CD1c-positive myeloid dendritic cell (primary cell): Measurements from ENCODE around the gene CHAT.

Source experiments
- DNase-seq: peaks from one replicate; pipeline ENCODE4 v3.0.0-alpha.2; 2016; ENCODE audit errors: extremely low spot score

CHAT gene

DNA sequence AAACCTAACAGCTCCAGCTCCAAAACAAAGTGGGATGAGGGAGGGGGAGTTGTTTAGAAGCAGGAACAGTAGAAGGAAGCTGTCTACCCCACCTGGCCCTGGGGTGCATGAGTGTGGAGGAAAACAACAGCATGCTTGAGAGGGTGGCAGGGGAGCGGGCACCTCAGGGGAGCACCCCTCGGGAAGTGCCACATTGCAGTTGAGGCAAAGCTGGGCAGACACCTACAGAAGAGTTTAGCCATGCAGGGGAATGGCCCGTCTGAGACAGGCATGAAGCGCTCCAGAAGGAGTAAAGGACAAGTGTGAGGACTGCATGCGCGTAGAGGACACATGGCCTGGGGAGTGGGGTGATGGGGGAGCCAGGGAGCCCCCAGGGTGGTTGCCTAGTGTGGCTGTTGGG, 18.1 kb downstream of the CHAT start:
- DNase-seq: no peak

DNA sequence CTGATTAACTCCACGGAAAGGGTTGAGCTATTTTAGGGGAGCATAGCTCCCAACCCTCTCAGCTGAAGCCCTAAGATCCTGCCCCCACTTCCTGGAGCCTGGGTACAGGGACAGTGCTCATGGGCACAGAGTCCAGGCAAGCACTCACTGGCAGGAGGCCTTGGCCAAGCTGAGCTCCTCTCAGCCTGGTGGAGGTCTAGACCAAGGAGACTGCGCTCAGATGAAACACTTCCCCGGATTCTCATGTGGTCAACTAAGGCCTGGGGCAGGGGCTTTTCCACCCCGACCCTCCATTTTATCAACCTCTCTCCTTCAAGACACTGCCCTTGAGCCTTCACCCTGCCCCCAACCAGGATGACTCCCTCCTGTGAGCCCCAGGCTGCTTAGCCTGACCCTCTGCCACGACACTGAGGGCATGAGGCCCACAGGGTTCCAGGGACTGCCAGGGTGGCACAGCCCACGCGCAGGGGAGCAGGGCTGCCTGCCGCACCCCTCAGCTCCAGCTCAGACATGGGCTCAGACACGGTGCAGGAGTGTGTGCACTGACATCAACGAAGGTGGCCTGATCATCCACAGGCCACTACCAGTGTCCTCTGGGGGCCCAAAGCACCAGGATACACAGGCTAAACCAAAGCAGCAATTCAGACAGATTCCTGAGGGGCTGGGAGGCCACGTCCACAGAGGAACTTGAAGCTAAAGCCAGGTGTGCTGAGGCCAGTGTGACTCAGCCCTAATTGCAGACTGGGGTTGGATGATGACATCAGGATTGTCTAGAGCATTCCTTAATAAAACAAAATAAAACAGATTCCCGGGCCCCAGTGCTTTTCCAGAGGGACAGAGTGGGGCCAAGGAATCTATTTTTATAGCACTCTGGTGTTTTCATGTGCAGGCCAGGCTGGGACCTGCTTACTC, 18.8 kb downstream of the CHAT start:
- DNase-seq: no peak

- no peak for DNase-seq
These were observed 19.7 kb downstream of the CHAT start for GRCh38 chr10:49633327-49634068.

DNA sequence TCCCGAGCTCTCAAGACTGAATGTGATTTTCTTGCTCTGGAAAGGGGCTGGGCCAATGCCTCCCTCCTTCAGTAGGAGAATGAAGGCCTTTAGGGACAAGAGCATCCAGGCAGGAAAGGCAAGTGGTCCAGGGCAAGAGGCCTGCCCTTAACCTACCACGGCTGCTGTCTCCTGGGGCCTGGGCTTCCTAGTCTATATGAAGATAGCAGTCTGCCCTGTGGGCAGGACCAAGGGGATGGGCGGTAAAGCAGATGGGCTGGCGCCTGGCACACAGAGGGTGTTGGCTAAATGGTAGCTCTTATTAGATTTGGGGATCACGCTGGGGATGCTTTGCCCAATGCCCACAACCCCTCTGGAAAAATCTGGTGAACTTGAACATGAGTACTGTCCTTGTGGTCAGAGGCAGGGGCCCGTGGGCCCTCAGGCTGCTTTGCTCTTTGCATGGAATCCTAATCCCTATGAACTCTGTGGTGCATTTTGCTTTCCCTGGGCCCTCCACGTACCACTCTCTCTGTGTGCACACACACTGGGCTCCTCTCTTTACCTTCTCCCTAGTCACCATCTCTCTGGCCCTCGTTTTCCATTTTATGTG, 20.3 kb downstream of the CHAT start:
- DNase-seq: no peak

- no peak for DNase-seq
These were observed 28.5 kb downstream of the CHAT start for GRCh38 chr10:49642311-49642710.

GRCh38 chr10:49643241-49644034, 29.6 kb downstream of the CHAT start:
- DNase-seq: no peak

DNA sequence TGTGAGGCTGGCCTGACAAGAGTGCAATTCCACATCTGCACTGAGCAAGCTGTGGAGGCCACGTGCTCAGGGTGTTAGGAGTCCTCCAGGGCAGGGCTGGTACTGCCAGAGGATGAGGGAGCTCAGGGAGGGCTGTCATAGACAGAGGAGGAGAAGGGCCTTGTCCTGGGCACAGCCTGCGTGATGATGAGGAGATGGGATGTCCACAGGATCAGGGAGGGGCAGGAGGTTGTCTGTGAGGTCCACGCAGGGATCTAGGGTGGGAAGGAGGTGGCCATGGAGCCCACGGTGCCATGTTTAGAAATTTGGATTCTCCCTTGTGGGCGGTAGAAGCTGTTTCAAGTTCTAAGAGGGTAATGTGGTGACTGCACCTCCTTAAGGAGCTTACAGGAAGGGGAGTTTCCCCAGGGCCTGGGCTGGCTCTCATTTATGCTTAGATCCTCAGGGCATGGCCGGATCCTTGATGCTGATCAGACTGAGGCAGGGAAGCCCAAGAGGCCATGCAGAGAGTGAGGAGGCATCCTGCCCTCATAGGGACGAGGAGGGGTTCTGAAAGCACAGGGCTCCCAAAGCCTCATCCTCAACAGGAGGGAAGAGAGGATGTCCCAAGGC, 30.3 kb downstream of the CHAT start:
- DNase-seq: no peak

DNA sequence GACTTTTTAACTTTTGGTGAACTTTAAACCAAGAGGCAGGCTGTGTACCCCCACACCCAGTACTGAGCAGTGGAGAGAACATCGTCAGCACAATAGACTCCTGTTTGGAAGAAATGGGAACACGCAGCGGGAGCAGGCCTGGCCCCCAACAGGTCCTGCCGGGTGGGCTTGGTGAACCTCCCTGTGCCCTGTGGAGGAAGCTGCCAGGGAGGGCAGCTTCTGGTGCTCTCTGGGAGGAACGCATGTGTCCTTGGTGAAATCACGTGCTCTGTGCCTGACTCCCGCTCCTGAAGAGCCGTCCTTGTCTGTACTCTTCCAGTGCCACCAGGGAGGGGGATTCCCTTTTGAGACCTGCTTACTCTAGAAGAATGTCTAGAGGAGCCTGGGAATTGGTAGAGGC, 31.6 kb downstream of the CHAT start:
- no peak for DNase-seq

DNA sequence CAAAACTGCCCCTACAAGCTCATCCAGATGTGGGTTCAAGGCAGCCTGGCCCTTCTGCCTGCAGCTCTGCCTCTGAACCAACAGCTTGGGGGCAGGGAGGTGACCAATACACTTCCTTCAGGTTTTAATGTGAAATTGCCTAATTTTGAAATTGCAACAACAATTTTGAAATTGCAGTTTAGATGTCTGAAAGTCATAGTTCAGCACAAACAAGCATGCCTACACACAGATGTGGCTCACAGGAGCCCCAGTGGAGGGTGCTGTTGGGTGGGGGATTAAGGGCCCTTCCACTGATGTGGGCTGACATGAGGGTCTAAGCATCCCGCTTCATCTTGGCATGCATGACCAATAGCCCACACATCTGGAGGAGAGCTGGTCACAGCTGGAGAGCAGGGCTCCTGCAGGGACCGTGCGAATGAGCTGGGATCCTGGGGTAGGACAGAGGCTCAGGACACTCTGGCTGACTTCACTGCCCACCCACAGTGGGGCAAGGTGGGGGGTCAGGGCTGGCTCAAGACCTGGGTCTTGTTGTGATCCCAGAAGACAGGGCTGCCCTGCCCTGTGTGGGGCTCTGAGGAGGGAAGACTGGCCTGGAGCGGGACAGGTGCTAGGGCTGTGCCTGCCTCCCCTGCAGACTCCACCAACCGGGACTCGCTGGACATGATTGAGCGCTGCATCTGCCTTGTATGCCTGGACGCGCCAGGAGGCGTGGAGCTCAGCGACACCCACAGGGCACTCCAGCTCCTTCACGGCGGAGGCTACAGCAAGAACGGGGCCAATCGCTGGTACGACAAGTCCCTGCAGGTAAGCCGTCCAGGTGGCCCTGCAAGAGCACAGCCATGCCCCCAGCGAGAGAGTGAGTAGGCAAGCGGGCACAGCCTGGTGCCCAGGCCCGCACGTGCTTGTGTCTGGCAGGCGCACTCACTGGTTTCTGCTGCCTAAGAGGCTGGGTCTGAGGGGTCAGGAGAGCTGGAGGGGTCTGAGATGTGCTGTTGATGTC, 32.3 kb downstream of the CHAT start:
- no peak for DNase-seq

DNA sequence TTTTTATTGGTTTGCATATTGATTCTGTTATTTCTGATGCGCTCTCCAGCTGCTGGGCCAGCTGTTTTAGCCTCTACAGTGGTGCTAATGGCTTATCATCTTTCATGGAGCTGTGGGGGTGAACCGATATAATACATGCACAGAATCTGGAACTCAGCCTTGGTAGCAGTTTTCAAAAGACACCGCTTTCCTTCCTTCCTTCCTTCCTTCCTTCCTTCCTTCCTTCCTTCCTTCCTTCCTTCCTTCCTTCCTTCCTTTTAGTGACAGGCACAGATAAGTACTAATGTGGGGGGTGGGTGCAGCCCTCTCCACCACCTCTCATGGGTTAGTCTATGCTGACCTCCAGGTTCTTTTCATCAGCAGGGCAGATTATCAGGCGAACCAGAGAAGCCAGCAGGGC, 33.7 kb downstream of the CHAT start:
- no peak for DNase-seq

DNA sequence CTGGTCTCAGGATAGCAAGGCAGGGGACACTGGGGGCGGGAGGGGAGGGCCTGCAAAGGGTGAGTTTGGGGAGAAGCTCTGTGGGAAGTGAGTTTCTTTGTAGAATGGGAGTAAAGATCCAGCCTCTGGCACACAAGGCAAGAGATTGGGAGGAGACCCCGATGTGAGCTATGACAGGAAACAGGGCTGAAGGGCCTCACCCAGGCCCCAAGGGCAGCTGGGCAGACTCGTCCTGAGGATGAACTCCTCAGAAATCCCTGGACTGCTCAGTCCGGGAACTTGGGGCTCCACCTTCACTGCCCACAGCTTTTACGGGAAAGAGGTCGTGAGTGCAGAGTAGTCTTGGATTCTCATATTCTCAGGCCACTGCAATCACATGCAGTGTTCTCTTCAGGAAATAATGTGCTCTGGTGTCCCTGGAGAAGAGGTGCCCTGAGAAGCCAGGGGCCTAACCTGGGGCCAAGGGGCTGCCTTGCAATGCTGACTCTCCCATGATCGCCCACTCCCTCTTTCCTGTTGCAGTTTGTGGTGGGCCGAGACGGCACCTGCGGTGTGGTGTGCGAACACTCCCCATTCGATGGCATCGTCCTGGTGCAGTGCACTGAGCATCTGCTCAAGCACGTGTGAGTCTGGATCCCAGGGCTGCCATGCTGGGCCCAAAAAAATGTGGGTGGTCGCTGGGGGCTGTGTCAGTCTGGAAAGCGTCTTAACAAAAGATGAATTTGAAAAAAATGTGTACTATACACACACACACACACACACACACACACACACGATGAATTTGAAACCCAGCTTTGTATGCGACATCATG, 34.4 kb downstream of the CHAT start:
- no peak for DNase-seq

- no peak for DNase-seq
These were observed 35.5 kb downstream of the CHAT start for GRCh38 chr10:49649294-49649693.

DNA sequence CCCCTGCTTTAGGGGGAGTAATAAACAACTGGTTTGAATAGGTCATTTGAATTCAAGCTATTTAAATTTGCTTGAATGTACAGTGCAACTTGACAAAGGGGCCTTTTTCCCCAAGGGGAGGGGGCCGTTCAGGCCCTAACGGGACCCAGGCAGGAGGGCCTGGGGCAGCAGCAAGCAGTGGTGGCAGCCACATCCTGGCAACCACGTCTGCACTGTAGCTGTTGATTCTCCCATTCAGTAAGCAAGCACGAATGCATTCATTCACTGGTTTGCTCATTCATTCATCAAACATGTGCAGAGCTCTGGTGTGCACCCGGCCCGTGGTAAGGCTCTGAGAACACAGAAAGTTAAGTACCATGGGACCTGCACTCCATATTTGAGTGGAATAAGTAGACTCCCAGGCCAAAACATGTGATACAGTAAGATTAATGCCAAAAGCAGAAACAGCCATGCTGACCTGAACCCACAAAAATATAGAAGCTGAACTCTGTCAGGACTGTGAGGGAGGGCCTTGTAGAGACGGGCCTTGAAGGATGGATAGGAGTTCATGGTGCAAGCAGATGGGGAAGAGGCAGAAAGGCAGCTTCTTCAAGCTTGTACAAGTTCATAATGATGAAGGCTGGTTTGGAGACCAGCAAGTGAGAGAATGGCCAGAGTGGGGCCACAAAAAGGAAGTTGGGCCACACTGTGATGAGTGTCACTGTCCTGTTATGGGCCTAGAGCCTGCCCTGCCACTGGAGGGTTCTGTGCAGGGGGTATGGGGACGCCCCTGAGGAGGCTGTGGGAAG, 36.3 kb downstream of the CHAT start:
- DNase-seq: no peak

DNA sequence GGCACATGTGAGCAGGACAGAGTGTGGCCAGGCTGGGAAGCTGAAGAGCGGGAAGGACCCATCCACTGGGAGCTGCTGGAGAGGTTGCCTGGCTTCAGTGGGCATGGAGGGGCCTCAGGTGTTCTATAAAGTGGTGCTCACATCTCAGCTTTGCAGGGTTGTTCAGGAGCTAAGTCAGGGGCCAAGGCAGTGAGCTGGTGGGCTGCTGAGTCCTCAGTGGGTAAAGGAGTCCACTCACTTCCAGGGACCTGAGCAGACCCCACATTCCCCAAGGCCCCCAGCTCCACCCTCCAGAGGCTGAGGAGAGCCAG, 36.8 kb downstream of the CHAT start:
- DNase-seq: no peak

DNA sequence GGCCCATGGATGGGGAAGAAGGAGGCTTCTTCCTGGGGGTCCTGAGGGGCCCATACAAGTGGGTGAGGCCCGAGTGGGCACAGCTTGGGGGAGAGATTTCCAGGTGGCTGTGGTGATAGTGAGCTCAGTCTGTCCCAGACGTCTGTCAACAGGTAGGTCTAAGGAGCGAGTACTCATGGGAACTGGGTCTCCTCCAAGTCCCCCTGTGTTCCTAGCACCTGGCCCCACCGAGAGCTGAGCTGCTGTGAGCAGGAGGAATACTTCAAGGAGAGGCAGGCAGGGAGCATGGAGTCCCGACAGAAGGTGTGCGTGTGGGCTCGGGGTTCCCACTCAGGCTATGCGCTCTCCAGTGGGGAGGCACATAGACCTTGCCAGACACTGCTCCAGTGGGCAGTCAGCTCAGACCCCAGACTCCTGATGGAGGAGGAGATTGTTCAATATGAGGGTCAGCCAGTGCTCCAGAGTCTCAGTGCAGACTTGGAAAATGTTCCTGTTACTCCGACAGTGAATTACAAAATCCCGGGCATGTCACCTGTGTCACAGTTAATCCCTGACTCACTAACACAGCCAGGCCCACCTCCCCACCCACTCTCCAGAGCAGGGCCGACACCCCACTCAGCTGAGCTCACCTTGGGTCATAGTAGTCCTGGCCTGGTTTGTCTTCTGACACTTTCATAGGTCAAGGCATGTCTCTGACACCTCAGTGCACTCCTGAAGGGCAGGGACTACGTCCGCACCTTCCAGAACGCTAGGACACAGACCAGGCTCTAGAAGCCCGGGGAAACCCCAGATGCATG, 37.4 kb downstream of the CHAT start:
- DNase-seq: no peak

DNA sequence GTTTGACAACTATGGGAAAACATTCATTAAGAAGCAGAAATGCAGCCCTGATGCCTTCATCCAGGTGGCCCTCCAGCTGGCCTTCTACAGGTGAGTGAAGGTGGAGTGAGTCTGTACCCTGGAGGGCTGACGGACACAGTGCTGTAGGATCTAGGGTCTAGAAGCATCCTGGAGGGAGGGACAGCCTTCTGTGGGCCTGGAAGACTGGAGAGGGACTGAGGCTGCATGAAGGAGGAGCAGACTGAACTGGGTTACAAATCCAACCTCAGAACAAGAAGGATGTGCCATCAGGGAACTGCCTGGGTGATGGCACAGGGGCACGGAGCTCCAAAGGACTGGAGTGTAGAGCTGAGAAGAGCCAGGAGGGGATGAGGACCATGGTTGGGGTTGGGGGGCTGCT, 38.1 kb downstream of the CHAT start:
- no peak for DNase-seq

DNA sequence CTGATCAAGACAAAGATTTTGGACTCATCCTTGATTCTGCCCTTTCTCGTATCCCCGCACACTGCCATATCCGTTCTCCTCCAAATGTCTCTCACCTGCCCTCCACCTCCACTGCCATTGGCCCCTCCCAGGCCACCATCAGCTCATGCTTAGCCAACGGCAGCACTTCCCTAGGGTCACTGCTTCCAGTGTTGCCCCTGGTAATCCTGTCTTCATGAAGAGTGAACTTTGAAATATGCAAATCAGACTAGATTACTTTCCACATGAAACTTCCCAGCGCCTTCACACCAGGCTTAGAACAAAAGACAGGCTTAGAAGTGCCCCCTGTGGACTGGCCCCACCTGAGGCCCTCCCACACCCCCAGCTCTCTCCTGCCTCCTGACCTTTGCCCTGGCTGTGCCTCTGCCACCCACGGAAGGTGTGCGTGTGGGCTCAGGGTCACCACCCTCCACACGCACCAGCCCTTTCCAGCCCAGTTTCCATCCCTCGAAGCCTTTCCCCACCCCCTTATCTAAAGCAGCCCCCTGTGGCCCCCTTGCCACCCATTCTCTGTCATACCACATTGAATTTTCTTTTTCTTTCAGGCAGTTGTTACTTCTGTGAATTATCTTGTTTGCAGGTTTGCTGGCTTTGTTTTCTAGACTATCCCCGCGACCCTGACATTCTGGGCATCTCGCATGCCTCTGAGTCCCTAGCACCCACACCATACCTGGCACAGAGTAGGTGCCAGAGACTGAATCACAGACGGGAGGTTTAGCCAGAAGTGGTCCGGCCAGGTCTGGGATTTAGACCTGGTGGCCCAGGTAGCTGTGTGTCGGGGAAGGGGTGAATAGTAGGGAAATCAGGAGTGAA, 38.8 kb downstream of the CHAT start:
- DNase-seq: no peak
